RPMI7951 (cell line): ENCODE results near the gene WDR17. TPM values are rescaled to one million over a fixed set of nuclear protein-coding genes. Genes with fewer than 3 reads are reported as not detected.

Experiments
- DNase-seq: peaks from one replicate; pipeline ENCODE4 v3.0.0-alpha.2; 2012; ENCODE audit warnings: low read depth
- total RNA-seq: library from RNA; depleted of rRNA; stranded (reverse); fragments of >200 nt; shearing (Covaris generic); gene quantifications from 2 replicates; pipeline ENCODE4 v1.2.3, GENCODE V29; 2014

The WDR17 gene
- total RNA-seq, 1 experiment from 2014 or later, result 0.48 TPM

DNA sequence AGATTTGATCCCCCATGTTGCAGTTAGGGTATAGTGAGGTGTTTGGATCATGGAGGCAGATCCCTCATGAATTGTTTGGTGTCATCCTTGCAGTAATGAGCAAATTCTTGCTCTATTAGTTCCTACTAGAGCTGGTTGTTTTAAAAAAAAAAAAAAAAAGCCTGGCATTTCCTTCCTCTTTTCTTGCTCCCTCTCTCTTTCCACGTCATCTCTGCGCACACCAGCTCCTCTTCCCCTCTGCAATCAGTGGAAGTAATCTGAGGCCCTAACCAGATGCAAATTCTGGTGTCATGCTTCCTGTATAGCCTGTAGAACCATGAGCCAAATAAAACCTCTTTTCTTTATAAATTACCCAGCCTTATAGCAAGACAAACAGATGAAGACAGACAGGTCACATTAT, 24.5 kb downstream of the WDR17 start:
- no peak for DNase-seq

DNA sequence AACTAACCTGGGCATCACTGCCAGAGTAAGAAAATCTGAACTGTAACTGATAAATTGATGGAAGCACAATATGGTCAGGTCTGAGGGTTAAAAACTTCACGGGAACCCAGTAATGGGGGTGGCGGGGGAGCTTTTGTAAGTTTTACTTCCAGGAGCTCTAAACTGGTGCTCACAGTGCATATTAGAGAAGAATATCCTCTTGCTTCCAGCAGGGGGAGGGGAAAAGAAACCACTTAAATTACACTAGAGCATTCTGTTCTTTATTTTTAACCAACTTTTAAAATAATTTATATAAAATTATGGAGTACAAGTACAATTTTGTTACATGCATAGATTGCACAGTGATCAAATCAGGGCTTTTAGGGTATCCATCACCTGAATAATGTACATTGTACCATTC, 33.7 kb downstream of the WDR17 start:
- DNase-seq, result no peak

DNA sequence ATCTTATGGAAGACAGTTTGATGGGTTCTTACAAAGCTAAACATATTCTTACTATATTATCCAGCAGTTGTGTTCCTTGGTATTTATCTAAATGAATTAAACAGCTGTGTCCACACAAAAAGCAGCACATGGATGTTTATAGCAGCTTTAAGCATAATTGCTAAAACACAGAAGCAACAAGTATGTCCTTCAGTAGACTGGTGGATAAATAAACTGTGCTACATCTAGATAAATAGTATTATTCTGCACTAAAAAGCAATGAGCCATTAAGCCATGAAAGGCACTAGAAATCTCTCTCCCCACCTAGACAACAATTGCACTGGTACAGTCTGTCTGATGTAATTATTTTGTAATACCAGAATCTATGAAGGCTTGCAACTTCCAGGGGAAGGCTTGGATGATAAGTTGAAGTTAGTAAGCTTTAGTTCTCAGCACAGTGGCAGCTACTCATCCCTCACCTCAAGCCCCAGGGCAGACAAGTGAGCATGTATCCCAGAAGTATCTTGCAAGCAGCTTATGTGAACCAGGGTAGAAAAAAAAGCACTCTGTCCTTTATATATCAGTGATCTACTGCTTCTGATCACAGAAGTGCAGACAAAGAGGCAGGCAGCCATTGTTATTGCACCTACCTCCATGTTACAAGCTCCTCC, 36.9 kb downstream of the WDR17 start:
- DNase-seq, result no peak

DNA sequence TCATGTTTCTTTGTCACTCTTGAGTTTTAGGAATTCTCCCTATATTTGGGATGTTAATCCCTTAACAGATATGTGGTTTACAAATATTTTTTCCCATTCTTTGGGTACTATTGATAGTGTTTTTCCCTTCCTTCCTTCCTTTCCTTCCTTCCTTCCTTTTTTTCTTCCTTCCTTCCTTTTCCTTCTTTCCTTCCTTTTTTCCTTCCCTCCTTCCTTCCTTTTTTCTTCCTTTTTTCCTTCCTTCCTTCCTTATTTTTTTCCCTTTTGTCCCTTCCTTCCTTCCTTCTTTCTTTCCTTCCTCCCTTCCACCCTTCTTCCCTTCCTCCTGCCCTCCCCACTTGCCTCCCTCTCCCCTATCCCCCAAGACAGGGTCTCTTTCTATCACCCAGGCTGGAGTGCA, 42.1 kb downstream of the WDR17 start:
- DNase-seq, result no peak

DNA sequence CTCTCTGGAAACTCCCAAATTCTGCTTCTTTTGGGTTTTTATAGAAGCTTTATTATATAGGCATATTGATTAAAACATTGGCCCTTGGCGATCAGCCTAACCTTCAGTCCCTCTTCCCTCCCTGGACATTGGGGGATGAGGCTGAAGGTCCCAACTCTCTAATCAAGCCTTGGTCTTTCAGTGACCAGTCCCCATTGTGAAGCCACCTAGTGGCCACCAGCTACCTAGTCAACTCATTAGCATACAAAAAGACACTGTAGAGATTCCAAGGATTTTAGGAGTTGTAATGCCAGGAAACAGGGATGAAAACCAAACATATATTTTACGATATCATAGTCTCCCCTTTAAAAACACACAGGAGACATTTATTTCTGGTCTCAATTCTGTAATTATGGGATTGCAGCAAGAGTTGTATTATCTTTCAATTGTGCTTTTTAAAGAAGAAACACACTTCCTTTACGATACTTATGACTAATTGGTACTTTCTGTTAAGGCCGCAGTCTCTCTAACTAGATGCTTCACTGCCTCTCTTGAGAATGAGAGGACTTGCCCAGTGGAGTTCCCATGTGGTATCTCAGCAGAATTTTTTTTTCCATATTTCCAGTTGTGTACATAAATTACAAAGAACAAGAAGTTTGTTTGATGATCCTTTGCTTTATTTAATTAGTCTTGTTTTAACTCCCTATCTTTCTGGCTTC, 58.2 kb downstream of the WDR17 start:
- peak; percentile 37 for DNase-seq

DNA sequence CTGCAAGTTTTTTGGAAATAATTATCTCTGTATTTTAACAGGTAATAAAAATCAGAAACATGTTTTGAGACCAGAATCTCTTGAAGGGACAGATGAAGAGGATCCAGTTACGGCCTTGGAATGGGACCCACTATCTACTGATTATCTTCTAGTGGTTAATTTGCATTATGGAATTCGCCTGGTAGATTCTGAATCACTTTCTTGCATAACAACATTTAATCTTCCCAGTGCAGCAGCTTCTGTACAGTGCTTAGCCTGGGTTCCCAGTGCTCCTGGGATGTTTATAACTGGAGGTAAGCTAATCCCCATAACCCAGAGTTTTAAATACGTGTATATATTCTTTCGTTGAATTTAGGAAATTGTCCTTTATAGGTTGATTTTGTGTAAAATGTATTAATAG, 59.4 kb downstream of the WDR17 start:
- DNase-seq, result no peak

DNA sequence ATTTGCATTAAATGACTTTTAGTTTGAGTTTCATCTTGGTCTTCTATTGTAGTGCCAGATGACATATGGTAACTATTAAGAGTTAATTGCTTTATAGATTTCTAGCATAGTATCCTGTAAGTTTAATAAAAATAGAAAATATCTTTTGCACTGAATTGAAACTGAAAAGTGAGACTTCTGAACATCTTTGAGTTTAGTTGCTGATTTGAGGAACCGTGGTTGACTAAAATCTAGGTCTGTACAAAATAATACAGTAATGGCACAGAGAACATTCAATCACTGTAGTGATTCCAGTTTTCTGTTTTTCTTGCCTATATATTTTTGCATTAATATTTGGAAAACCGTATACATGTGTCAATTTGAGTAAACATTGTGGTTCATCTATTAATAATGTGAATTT, 69.0 kb downstream of the WDR17 start:
- DNase-seq, result no peak

DNA sequence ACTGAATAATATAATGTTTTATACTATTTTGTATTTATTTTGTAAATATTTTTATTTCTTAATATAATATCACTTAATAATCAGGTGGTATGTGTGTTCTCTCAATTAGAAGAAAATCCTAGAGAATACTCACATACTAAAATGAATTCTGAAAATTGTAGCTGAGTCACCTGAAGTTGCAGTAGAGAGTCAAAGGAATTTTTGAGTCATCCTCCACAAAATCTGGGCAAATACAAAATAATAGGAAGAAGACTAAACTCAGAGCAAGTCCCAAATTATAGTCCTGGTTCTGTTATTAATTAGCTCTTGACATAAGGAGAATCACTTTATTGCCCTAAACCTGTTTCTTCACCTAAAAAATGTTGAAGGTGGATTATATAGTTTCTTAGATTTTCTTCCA, 72.0 kb downstream of the WDR17 start:
- DNase-seq, result no peak

DNA sequence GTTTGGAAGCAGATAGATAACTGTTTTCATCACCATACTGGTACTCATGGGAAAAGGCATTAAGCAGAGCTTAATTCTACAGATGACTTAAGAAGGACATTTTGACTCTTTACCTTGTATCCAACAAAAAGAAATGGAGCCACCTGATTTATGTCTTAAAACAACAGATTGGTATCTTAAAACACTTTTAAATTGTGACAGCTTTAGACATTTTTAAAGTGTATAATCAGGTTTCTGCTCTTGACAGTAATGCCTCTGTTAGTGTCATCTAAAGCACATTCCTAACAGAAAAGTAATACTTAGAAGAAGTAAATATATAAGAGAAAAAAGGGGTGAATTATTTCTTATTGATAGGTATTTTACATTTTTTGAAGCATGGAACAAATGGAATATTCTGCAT, 73.9 kb downstream of the WDR17 start:
- no peak for DNase-seq

DNA sequence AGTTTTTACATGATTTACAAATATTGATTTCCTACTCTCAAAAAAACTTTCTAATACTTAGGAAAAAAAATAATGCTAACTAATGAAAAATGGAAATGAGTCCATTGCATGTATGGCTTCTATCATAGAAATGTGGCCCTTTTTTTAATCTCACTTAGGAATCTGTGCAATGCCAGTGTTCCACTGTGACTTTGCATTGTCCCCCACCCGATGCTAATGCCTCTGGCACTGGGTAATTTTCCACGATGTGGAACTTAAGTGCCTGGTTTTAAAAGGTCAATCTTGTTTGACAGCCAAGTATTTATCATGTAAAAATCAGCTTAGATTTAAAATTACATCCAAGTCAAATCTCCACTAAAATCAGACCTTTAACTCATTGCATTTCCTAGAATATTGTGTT, 76.6 kb downstream of the WDR17 start:
- no peak for DNase-seq

DNA sequence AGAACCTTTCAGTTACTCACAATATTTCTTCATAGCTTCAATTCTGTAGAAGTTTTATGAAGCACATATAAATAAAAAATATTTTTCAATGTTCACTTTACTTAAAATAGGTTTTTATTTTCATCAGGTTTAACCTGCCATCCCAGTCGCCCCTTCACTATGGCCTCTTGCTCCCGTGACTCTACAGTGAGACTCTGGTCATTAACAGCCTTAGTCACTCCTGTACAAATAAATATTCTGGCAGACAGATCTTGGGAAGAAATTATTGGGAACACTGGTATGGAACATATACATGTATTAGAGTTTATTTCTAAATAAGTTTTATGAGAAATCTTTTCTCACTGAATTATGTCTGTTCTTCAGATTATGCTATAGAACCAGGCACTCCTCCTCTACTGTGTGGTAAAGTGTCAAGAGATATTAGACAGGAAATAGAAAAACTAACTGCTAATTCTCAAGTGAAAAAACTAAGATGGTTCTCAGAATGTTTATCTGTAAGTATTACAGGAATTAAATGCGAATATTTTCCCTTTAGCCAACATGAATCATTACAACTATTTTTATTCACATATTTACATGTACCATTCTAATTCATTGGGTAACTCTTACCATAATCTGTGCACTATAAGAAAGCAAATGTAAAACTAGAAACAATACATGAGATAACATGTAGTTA, 84.2 kb downstream of the WDR17 start:
- no peak for DNase-seq

DNA sequence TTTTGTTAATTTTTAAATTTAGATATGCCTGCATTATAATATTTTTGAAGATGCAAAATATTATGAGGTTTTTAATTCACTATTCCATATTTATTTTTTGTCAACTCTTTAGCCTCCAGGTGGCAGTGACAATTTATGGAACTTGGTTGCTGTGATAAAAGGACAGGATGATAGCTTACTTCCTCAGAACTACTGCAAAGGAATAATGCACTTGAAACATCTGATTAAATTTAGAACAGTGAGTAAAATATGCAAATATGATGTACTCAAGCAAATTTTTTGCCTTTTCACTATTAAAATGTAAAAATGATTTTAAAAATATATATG, 84.7 kb downstream of the WDR17 start:
- peak; percentile 16 for DNase-seq

DNA sequence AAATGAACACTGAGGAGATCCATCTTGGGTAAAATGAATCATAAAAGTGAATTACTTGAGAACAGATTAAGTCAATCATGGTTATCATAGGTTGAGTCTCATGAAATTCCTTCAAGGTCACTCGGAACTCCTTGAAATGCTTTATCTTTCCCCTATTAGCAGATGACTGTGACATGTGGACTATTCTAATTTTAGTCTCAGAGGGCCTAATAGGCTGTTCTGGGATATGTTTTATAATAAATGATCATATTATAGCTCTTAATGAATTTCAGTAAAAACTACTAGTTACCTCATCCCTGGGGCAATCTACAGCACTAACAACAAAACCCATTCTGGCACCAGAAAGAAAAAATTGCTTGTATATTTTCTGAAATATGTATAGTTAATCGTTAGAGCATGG, 85.1 kb downstream of the WDR17 start:
- DNase-seq, result no peak

DNA sequence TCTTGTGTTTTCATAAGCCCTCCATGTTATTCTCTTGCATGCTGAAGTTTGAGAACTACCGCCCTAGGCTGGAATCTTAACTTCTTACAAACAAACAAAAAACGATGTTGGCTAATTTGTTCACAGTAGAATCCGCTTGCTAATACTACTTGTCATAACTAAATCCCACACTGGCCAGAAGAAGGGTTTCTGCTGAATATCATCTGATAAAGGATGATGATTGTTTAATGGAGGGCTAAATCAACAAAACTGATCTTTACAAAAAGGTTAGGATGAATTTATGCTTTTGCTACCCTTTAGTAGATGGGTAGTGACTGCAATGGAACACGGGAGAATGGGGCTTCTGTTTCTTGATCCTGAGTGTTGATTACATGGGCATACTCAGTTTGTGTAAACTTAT, 87.5 kb downstream of the WDR17 start:
- no peak for DNase-seq

DNA sequence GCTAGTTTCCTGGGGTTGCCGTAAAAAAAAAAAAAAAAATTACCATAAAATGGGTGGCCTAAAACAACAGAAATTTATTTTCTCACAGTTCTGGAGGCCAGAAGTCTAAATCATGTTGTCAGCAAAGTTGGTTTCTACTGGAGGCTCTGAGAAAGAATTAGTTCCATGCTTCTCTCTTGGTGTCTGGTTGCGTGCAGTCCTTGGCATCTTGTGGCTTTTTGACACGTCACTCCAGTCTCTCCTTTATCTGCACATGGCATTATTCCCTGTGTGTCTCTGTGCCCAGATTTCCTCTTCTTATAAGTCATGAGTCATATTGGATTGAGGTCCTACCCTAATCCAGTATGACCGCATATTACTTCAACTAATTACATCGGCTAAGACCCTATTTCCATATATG, 91.0 kb downstream of the WDR17 start:
- peak; percentile 66 for DNase-seq

DNA sequence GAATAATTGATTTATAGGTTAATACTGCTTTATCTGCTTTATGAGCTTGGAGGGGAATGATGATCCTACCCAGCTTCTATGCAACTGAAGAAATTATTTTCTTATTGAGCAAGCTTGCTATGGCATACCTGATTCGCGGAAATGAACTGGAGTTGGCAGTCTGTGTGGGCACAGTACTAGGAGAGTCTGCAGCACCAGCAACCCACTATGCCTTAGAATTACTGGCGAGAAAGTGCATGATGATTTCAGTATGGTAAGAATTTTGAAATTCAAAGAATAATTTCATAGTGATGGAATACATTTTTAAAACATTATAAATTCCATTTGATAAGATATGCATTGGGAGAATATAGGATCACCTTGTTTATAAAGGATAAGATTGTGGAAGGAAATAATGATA, 97.4 kb downstream of the WDR17 start:
- DNase-seq, result no peak

DNA sequence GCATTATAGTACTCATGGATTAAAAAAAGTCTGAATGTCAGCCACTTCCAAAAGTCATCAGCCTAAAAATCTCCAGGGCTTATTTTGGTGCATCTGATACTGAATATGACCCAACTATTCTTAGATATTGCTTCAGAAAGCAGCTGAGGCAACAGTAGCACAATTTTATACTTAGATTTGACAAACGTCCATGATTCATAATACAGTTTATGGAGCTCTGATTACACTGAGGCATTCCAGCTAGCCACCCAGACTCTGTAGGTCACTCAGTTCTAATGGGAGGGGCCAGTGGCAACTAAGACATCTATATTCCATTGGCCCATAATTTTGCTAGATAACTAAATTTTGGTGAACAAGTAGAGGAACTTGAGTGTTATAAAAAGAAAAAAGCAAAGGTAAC, 119.4 kb downstream of the WDR17 start:
- DNase-seq, result peak; percentile 3

DNA sequence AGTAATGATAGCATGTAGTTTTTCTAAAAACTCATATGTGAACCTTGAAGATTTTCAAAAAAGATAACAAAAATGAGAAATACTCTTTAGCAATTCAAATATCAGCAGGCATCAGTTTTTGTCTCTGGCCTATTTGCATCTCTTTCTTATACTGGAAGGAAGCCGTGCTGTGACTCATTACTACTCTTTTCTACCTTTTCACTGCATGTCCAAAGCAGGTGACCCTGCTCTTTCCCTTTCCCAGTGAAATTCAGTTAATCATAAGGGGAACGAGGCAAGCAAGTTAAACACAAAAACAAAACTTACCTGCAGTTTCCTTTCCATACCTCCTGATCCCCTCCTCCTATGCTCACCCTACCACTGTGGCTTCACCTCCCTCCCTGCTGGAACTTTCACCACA, 120.4 kb downstream of the WDR17 start:
- no peak for DNase-seq

DNA sequence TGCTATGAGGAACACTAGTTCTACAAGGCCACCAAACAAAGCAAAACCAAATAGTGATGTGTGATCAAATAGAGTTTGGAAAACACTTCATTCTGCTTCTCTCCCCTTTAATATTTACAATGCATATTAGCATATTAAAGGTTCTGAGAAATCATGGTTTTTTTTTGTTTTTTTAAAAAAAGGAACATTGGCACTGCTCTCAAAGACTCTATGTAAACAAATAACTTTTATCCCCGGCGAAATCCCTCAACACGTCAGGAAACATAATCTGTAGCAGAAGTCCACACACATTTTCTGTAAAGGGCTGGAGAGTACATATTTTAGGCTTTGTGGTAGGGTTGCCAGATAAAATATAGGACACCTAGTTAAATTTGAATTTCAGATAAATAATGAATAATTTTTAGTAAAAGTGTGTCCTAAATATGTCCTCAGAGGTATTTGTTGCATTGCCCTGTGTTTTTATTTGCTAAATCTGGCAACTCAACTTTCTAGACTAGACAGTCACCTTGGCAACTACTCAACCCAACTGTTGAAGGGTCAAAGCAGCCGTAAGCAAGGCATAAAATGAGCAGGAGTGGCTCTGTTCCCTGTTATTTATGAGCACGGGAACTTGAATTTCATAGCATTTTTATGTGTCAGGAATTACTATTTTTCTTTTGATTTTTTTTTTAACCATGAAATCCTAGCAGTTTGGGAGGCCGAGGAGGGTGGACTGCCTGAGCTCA, 121.2 kb downstream of the WDR17 start:
- DNase-seq, result no peak

DNA sequence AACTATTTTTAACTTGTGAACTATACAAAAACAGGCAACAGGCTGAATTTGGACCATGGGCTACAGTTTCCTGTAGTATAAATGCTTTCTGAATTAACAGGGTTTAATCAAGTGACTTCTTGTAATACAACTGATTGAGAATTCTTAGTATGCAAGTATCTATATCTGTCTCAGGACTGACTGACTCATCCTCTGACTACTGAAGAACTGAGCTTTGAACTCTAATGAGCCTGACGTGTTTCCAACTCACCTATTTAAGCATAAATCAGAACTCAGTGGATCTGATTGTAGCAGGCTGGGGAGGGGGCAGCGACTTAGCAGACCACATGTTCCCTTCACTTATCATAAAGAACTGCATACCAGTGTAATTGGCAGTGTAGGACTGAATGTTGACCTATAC, 122.0 kb downstream of the WDR17 start:
- DNase-seq, result no peak

DNA sequence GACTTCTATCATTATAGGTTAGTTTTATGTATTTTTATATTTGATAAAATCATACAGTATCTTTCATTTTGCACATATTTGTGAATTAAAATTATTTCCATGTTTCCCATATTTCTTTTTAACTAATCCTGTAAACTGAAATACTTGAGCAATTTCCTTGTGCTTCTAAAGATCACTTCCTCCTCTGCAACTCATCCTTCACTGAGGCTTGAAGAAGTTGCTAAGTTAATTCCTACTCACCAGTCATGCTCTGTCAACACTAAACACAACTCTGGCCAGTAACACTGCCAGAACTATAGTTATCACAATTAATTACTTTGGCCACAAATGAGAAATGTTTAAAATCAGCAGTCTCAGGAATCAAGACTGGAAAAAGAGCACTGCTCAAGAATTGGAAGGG, 123.0 kb downstream of the WDR17 start:
- DNase-seq, result no peak

DNA sequence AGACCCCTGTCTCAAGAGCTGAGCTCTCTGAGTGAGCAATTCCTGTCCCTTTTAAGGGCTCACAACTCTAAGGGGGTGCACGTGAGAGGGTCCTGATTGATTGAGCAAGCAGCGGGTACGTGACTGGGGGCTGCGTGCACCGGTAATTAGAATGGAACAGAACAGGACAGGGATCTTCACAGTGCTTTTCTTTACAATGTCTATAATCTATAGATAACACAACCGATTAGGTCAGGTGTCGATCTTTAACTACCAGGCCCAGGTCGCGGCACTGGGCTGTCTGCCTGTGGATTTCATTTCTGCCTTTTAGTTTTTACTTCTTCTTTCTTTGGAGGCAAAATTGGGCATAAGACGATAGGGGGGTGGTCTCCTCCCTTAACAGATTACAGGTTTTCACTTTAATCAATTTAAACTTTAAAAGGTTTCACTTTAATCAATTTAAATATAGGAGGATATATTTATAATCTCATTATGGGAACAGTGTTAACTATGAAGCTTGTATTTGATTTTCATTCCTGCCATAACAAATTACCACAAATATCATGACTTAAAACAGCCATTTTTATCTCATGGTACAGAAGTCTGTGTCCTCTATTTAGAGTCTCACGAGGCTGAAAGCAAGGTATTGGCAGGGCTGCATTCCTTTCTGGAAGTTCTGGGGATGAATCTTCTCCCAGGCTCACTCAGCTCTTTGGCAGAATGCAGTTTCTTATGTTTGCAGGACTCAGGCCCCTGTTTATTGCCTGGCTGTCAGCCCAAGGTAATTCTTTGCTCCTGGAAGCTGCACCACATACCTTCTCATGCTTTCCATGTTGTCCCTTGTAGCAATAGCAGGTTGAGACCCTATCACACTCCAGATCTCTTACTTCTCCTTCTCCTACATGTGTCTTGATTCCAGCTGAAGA, 124.5 kb downstream of the WDR17 start:
- DNase-seq, result no peak
